GM12878 (cell line): ENCODE measurements around the gene MAP2K7. TPM values are rescaled to one million over a fixed set of nuclear protein-coding genes. Genes with fewer than 3 reads are reported as not detected.

Experiments
- BCL11A ChIP-seq: IDR thresholded peaks from 2 replicates; pipeline ENCODE4 v1.6.1; 2011; ENCODE audit warnings: low read depth, low read length
- DPF2 ChIP-seq: fragments of 450-650 bp; IDR thresholded peaks from 2 replicates; pipeline ENCODE4 v1.6.1; 2017; ENCODE audit warnings: mild to moderate bottlenecking
- EGR1 ChIP-seq, 2 experiments: IDR thresholded peaks; 1 replicate in 1 of 2; 2 replicates in 1 of 2; pipeline ENCODE4 v1.6.1; 2011 to 2012; ENCODE audit warnings: low read depth in 2 of 2, low read length in 2 of 2, borderline replicate concordance in 1 of 2, mild to moderate bottlenecking in 1 of 2, moderate library complexity in 1 of 2
- GATAD2B ChIP-seq: fragments of 450-650 bp; conservative IDR thresholded peaks from 2 replicates; pipeline ENCODE4 v1.6.1; 2017; ENCODE audit warnings: low read depth, mild to moderate bottlenecking, moderate library complexity
- LARP7 ChIP-seq: fragments of 450-650 bp; IDR thresholded peaks from 2 replicates; pipeline ENCODE4 v1.6.1; 2017; ENCODE audit warnings: mild to moderate bottlenecking
- MAX ChIP-seq: IDR thresholded peaks from 2 replicates; pipeline ENCODE4 v1.6.1; 2012; ENCODE audit warnings: low read depth, low read length, improper control_type of control experiment
- NR2C2 ChIP-seq: IDR thresholded peaks from 2 replicates; pipeline ENCODE4 v1.6.1; 2011; ENCODE audit warnings: borderline replicate concordance, low read depth; ENCODE audit not compliant: control insufficient read depth, insufficient read length
- NR2F1 ChIP-seq: fragments of 450-650 bp; conservative IDR thresholded peaks from 2 replicates; pipeline ENCODE4 v1.6.1; 2017; ENCODE audit warnings: mild to moderate bottlenecking
- RAD21 ChIP-seq: IDR thresholded peaks from 2 replicates; pipeline ENCODE4 v1.6.1; 2011; ENCODE audit warnings: mild to moderate bottlenecking, low read depth, low read length, moderate library complexity; ENCODE audit not compliant: insufficient read depth
- RB1 ChIP-seq: fragments of 450-650 bp; formaldehyde crosslinking; IDR thresholded peaks from 2 replicates; pipeline ENCODE4 v1.6.1; 2017; ENCODE audit warnings: mild to moderate bottlenecking, borderline replicate concordance
- RUNX3 ChIP-seq: IDR thresholded peaks from 2 replicates; pipeline ENCODE4 v1.6.1; 2012; ENCODE audit warnings: low read length, inconsistent platforms
- SMARCA5 ChIP-seq: fragments of 450-650 bp; IDR thresholded peaks from 2 replicates; pipeline ENCODE4 v1.6.1; 2017; ENCODE audit warnings: mild to moderate bottlenecking
- SMC3 ChIP-seq: IDR thresholded peaks from 2 replicates; pipeline ENCODE4 v1.6.1; 2011; ENCODE audit warnings: low read length, improper control_type of control experiment, borderline replicate concordance
- SP1 ChIP-seq: IDR thresholded peaks from one replicate; pipeline ENCODE4 v1.6.1; 2011; ENCODE audit warnings: low read depth, low read length
- TAF1 ChIP-seq: IDR thresholded peaks from 2 replicates; pipeline ENCODE4 v1.6.1; 2011; ENCODE audit warnings: mild to moderate bottlenecking, low read depth, low read length, borderline replicate concordance
- WRNIP1 ChIP-seq: IDR thresholded peaks from 2 replicates; pipeline ENCODE4 v1.6.1; 2011; ENCODE audit warnings: low read depth, low read length, improper control_type of control experiment, borderline replicate concordance
- ZNF687 ChIP-seq: fragments of 450-650 bp; IDR thresholded peaks from 2 replicates; pipeline ENCODE4 v1.6.1; 2017; ENCODE audit warnings: mild to moderate bottlenecking, moderate library complexity
- ZSCAN29 ChIP-seq: fragments of 450-650 bp; IDR thresholded peaks from 2 replicates; pipeline ENCODE4 v1.6.1; 2017; ENCODE audit warnings: mild to moderate bottlenecking, moderate library complexity
- polyA plus RNA-seq, 11 experiments: library from polyadenylated mRNA; depleted of rRNA in 4 of 11; unstranded in 6 of 11; stranded (reverse) in 5 of 11; fragments of >200 nt; fragmentation: Nextera tagmentation in 4 of 11; fragmentation: Illumina TruSeq in 1 of 11; extraction: Ambion mirVana in 4 of 11; extraction: Trizol in 1 of 11; gene quantifications; 1 replicate in 1 of 11; 2 replicates in 10 of 11; pipeline versions ENCODE4 v1.2.1 to v1.2.3, GENCODE V29; 2011 to 2016; ENCODE audit warnings: inconsistent platforms in 2 of 11, missing spikeins in 2 of 11, low read depth in 1 of 11
- total RNA-seq, 4 experiments: library from RNA; depleted of rRNA in 3 of 4; stranded (reverse); fragments of >200 nt in 3 of 4; fragmentation: Illumina TruSeq in 1 of 4; extraction: Trizol in 1 of 4; gene quantifications; 2 replicates each; pipeline versions ENCODE4 v1.2.1 to v1.2.3, GENCODE V29; 2013 to 2021

Gene MAP2K7
- total and polyA plus RNA-seq, 10 of the 15 experiments (the other 5 are each of a cell fraction or from before 2014, with no cell fraction given) = 0.34 to 32.2 (median 6.7) TPM

GRCh38 chr19:7925171-7925851 lies 21.6 kb downstream of the MAP2K7 start (continued):
- TF ChIP-seq RAD21 (peak; percentile 48), GATAD2B (peak; percentile 73), BCL11A (no peak), TAF1 (no peak), RB1 (peak; percentile 42; the same call in 1 of the 2 replicates), RUNX3 (peak; percentile 19; the same call in 1 of the 2 replicates), DPF2 (peak; percentile 49; the same call in 1 of the 2 replicates), NR2F1 (0 out of 2 replicates have a peak, but pooled peaks have one; percentile 33), NR2C2 (no peak), SMC3 (peak; percentile 46; the same call in 1 of the 2 replicates), SMARCA5 (0 out of 2 replicates have a peak, but pooled peaks have one; percentile 46), ZSCAN29 (no peak), SP1 (no peak), LARP7 (peak; percentile 75; the same call in 1 of the 2 replicates), WRNIP1 (no peak), EGR1 (IDR thresholded peaks at IDR 0.05; ENCODE audit: borderline replicate concordance in 1 of 2, low read depth in 2 of 2, low read length in 2 of 2) (0 out of 3 replicates have a peak, but pooled peaks of 1 of the 2 experiments have one; percentile 27), ZNF687 (peak; percentile 37; the same call in 1 of the 2 replicates), MAX (peak; percentile 82)
